Osteoblast (primary cell): ENCODE results near the gene SUN1. TPM values are rescaled to one million over a fixed set of nuclear protein-coding genes. Genes with fewer than 3 reads are reported as not detected.

ENCODE experiments used
- DNase-seq: peaks from one replicate; pipeline ENCODE4 v3.0.0; 2011; ENCODE audit warnings: low spot score, mixed read lengths; ENCODE audit not compliant: insufficient read length; ENCODE audit errors: missing footprints
- H2AFZ ChIP-seq: 2 replicates; pipeline ENCODE4 v1.6.0; 2011; ENCODE audit warnings: mild to moderate bottlenecking, low read length
- H3K27ac ChIP-seq: 2 replicates; pipeline ENCODE4 v1.5.1; 2011; ENCODE audit warnings: mild to moderate bottlenecking, low read depth, low read length, moderate library complexity
- H3K27me3 ChIP-seq: 2 replicates; pipeline ENCODE4 v1.6.0; 2012; ENCODE audit warnings: mild to moderate bottlenecking, control low read depth, inconsistent platforms, low read length, moderate library complexity; ENCODE audit not compliant: insufficient read depth
- H3K36me3 ChIP-seq: 2 replicates; pipeline ENCODE4 v1.5.1; 2011; ENCODE audit warnings: mild to moderate bottlenecking, low read length, control low read depth, moderate library complexity; ENCODE audit not compliant: insufficient read depth
- H3K4me1 ChIP-seq: 2 replicates; pipeline ENCODE4 v1.5.1; 2011; ENCODE audit warnings: mild to moderate bottlenecking, low read length, control low read depth, moderate library complexity; ENCODE audit not compliant: insufficient read depth
- H3K4me2 ChIP-seq: 2 replicates; pipeline ENCODE4 v1.6.0; 2011; ENCODE audit warnings: mild to moderate bottlenecking, low read length; ENCODE audit not compliant: insufficient read depth
- H3K4me3 ChIP-seq: fragments of 200-600 bp; sonication (generic); 3 replicates; pipeline ENCODE4 v1.5.1; 2012; ENCODE audit warnings: mild to moderate bottlenecking, low read length, inconsistent platforms; ENCODE audit not compliant: insufficient read depth
- H3K79me2 ChIP-seq: 2 replicates; pipeline ENCODE4 v1.6.0; 2012; ENCODE audit warnings: mild to moderate bottlenecking, low read length, control low read depth, inconsistent platforms; ENCODE audit not compliant: insufficient read depth
- H3K9me3 ChIP-seq: 2 replicates; pipeline ENCODE4 v1.5.1; 2011; ENCODE audit warnings: low read depth, low read length, control low read depth
- H4K20me1 ChIP-seq: 2 replicates; pipeline ENCODE4 v1.6.0; 2012; ENCODE audit warnings: mild to moderate bottlenecking, low read length, control low read depth; ENCODE audit not compliant: insufficient read depth
- CTCF ChIP-seq: IDR thresholded peaks from 2 replicates; pipeline ENCODE4 v1.5.1; 2011; ENCODE audit warnings: mild to moderate bottlenecking, low read depth, low read length, moderate library complexity; ENCODE audit errors: extremely low read depth
- total RNA-seq: library from RNA; depleted of rRNA; stranded (reverse); fragments of >200 nt; gene quantifications from 2 replicates; pipeline ENCODE4 v1.2.3, GENCODE V29; 2012

SUN1 gene
- total RNA-seq, 1 donor, result 126 TPM

GRCh38 chr7:876077-876971, 44.0 kb downstream of the SUN1 start, which contains the start of gene GET4:
Gene GET4 (plus strand): TSS chr7:876554. CDS start chr7:876646, 92 bp downstream.
- H3K27ac ChIP-seq, result peak within 1 kb of the TSS; percentile 58
- peak within 1 kb of the TSS; percentile 92 for H3K4me3 ChIP-seq
- peak; percentile 99 for DNase-seq
- H3K4me2 ChIP-seq, result peak within 1 kb of the TSS; percentile 77
- TF ChIP-seq CTCF, result no peak
- H3K4me1 ChIP-seq, result peaks cover 10% of the 10 kb centered on the region
- H3K27me3 ChIP-seq, result no peaks in the 10 kb centered on the region
- H3K79me2 ChIP-seq, result peaks cover 45% of the 10 kb centered on the region
- H2AFZ ChIP-seq, result peak within 1 kb of the TSS; percentile 76
- H3K36me3 ChIP-seq, result peaks cover 25% of the 10 kb centered on the region
- H3K9me3 ChIP-seq, result no peaks in the 10 kb centered on the region
- H4K20me1 ChIP-seq, result peaks cover 21% of the 10 kb centered on the region

- H3K9me3 ChIP-seq, result no peaks in the 10 kb centered on the region
- peak overlapping the region; percentile 92 for H3K4me3 ChIP-seq
- H3K4me1 ChIP-seq, result peaks cover 10% of the 10 kb centered on the region
- no peak for DNase-seq
- H3K27ac ChIP-seq, result peak overlapping the region; percentile 58
- peaks cover 27% of the 10 kb centered on the region for H4K20me1 ChIP-seq
- peak overlapping the region; percentile 77 for H3K4me2 ChIP-seq
- H3K79me2 ChIP-seq, result peaks cover 52% of the 10 kb centered on the region
- no peaks in the 10 kb centered on the region for H3K27me3 ChIP-seq
- peaks cover 25% of the 10 kb centered on the region for H3K36me3 ChIP-seq
- no peak for TF ChIP-seq CTCF
- H2AFZ ChIP-seq, result peak overlapping the region; percentile 76
Observed at GRCh38 chr7:876972-877311, 44.7 kb downstream of the SUN1 start.

GRCh38 chr7:877312-878232, 45.3 kb downstream of the SUN1 start:
- peaks cover 21% of the 10 kb centered on the region for H3K36me3 ChIP-seq
- H3K9me3 ChIP-seq, result no peaks in the 10 kb centered on the region
- no peak overlapping the region for H2AFZ ChIP-seq
- no peaks in the 10 kb centered on the region for H3K27me3 ChIP-seq
- DNase-seq, result peak; percentile 85
- H3K79me2 ChIP-seq, result peaks cover 58% of the 10 kb centered on the region
- peak overlapping the region; percentile 92 for H3K4me3 ChIP-seq
- peaks cover 31% of the 10 kb centered on the region for H4K20me1 ChIP-seq
- H3K4me1 ChIP-seq, result peaks cover 10% of the 10 kb centered on the region
- H3K4me2 ChIP-seq, result peak overlapping the region; percentile 87
- H3K27ac ChIP-seq, result peak overlapping the region; percentile 58
- TF ChIP-seq CTCF, result no peak
